ENCODE measurements around the gene SULT1C4.

The SULT1C4 gene

DNA sequence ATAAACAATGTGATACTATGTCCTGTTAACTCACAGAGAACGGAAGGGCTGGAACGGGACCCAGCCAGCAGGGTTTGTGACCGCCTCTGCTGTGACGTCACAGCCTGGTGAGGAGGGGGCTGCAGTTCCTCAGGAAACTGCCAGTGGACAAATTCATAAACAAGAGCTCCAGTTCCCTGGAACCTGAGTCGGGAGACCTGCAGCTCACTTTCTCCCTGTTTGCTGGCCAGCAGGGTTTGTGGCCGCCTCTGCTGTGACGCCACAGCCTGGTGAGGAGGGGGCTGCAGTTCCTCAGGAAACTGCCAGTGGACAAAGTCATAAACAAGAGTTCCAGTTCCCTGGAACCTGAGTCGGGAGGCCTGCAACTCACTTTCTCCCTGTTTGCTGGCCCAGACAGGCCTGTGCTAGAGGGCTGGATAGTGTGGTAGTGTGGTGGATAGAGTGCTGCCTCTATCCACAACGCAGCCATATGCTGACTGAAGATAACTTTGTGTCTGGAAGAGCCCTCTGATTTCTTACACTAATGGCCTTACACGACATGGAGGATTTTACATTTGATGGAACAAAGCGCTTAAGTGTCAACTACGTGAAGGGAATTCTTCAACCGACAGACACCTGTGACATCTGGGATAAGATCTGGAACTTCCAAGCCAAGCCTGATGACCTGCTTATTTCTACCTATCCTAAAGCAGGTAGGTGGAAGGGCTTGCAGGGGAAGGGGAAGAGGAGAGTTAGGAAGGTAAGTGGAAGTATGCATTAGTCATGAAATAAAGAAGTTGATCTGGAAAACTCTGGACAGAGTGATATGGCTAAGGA is at the start of gene SULT1C4:
Gene SULT1C4 (plus strand): TSS at position 140 of the 816 bp plus-strand sequence. CDS start 384 bp downstream, at position 524.
- DNase-seq = no peak

- DNase-seq = no peak
These were observed 48.0 kb upstream of the SULT1C4 start for GRCh38 chr2:108329771-108330170.

- no peak for DNase-seq
These were observed 46.8 kb upstream of the SULT1C4 start for GRCh38 chr2:108330979-108331378.

GRCh38 chr2:108345951-108346350 is 31.8 kb upstream of the SULT1C4 start:
- no peak for DNase-seq

DNA sequence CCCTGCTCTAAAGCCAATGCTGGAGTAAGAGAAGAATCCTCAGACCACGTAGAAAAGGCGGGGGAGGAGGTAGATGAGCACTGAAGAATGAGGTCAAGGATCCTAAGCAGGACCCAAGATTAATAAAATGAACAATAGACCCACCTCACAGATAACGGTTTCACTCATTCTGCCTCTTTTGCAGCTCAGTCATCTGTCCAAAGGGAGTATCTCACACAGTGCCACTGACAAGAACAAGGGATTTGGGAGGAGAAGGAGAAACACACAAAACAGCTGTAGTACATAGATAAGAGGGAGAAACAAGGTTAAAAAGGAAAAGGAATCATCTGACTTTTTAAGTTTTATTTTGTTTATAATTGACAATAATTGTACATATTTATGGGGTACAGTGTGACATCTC is 30.9 kb upstream of the SULT1C4 start:
- DNase-seq = no peak

DNA sequence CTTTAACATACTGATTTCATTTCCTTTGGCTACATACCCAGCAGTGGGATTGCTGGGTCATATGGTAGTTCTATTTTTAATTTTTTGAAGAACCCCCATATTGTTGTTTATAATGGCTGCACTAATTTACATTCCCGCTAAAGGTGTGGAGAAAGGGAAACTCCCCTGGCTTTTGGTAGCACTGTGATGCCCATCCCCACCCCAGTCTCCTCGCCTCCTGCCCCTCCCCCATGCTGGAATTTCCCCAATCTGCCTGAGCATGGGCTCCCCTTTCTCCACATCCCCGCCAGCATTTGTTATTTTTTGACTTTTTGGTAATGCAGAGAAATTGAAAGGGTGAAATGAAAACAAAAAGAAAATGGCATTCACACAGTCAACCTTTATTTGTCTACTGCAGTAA is 30.0 kb upstream of the SULT1C4 start:
- no peak for DNase-seq

GRCh38 chr2:108348816-108349570 is 28.8 kb upstream of the SULT1C4 start:
- no peak for DNase-seq

- no peak for DNase-seq
These were observed 28.2 kb upstream of the SULT1C4 start for GRCh38 chr2:108349571-108349928.

DNA sequence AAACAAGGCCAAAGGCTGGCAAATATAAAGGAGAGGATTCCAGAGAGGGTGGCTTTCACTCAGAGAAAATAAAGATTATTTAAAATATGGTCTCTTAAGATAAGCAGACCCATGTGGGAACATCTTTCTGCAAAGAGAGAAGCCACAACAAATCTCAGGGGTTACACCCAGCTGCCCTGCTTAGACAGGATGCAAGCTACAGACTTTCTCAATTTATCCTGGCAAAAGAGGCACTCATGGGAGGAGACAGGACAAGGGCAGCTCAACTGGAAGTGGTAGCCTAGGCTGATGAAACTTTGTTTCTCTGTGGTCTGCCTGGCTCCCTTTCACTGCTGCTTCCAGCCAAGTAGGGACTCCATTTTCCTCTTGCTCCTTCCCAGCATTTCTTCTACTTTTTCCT is 25.9 kb upstream of the SULT1C4 start:
- DNase-seq = no peak

DNA sequence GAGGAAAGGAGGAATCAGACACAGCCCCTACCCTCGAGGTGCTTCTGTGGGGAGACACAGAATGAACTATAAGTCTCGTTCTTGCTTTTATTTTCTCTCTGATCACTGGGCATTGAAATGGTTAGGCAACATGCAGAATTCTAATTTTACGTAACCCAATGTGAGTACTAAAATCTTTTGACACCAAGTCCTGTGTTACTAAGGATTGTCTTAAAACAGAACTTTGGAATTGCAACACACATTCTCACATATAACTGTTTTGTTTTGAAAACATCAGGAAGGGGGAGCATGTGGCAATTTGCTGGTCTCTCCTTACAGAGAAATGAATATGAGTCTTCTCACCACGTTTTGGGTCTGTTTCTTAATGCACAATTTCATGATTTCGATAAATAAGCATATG is 23.6 kb upstream of the SULT1C4 start:
- peak; percentile 83 for DNase-seq

GRCh38 chr2:108355906-108356734 is 21.6 kb upstream of the SULT1C4 start:
- peak; percentile 53 for DNase-seq

- DNase-seq = peak; percentile 44
These were observed 18.4 kb upstream of the SULT1C4 start for GRCh38 chr2:108359336-108359735.

GRCh38 chr2:108360776-108361468 is 16.8 kb upstream of the SULT1C4 start:
- no peak for DNase-seq

GRCh38 chr2:108363024-108363907 is 14.5 kb upstream of the SULT1C4 start:
- peak; percentile 62 for DNase-seq

DNA sequence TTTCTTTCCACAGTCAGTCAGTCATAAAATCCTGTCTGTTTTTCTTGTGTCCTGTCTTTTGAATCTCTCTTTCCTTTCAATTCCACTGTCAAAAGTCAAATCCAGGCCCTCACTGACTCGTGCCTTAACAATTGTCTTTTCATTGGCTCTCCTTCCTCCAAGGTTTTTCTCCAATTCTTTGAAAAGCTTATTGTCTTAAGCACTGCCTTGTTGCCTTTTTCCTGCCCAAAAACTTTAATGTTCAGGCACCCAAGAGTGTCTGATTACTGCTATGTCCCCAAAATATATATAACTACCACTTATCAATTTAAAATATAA is 13.9 kb upstream of the SULT1C4 start:
- no peak for DNase-seq

DNA sequence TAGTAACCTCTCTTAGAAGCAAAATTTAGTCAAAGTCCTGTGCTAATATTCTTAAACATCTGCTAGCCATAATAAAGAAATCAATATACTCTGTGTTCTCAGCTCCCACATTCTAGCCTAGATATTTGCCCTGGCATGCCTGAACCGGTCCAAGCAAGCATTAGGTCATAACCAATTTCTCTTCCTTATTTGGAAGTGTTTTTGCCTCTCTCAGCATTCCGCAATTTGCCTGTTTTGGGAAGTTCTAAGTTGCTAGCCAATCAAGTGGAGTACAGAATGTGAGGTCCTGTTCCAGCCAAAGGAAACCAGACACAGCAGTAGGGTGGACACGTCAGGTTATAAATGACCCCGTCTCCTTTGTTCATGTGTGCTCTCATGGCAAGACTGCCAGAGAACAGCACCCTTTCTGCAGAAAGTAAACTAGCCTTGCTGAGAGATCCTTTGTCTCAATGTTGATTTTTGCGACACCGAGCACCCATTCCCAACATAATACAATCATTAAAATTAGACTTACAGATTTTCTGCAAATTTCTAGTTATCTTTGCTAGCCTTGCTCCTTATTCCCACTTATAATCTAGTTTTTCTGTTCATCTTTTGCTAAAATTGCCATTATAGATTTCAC is 13.0 kb upstream of the SULT1C4 start:
- DNase-seq = peak; percentile 30

- DNase-seq = no peak
These were observed 12.1 kb upstream of the SULT1C4 start for GRCh38 chr2:108365656-108366055.

- DNase-seq = no peak
These were observed 10.7 kb upstream of the SULT1C4 start for GRCh38 chr2:108367014-108367413.

DNA sequence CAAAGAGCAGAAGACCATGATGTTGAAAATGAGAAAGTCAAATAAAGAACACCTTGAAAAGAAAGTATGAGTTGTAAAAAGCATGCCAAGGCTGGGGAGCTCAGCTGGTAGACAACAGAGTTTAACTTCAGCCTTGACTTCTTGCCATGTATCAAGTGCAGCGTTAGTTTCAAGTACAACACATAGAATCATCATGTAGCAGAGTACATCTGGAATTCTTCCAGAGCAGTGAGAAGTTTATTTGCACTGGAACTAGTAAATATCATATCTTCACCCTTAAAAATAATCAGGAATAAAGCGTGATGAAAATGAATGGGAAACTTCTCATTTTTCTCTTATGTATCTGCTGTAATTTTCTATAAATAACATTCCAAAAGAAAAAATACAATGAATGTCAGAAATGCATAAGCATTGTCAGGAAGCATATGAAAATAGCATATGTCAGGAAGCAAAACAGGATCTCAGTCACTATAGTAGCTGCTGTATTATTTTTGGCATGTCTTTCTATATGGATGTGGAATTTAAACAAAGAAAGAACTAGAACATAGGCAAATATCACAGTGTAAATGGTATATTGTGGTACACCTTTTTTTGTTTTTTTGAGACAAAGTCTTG is 10.1 kb upstream of the SULT1C4 start:
- no peak for DNase-seq

GRCh38 chr2:108369153-108369552 is 8.6 kb upstream of the SULT1C4 start:
- no peak for DNase-seq

- no peak for DNase-seq
These were observed 7.7 kb upstream of the SULT1C4 start for GRCh38 chr2:108370080-108370479.

Data from suppressor macrophage treated with lipopolysaccharide for 4 hours (primary cell).